Transverse colon (tissue), 4 donors: ENCODE measurements around the gene ATP9A.

Source experiments
- POLR2A ChIP-seq: fragments of 450-650 bp; IDR thresholded peaks from one replicate; pipeline ENCODE4 v1.6.1; 2016; ENCODE audit warnings: antibody characterized with exemption, mild to moderate bottlenecking, moderate library complexity
- POLR2AphosphoS5 ChIP-seq, 3 donors: sonication (generic); formaldehyde crosslinking; IDR thresholded peaks; one replicate each; pipeline ENCODE4 v1.6.1; 2016; ENCODE audit warnings: antibody characterized with exemption in 3 of 3
- TF ChIP-seq, protein P1 (sequence below), 5 experiments: fragments of 200-600 bp in 3 of 5; fragments of 450-650 bp in 2 of 5; sonication (generic) in 3 of 5; IDR thresholded peaks; 1 replicate in 2 of 5; 2 replicates in 3 of 5; pipeline ENCODE4 v1.5.1; 2016 to 2017; ENCODE audit warnings: antibody characterized with exemption in 5 of 5, inconsistent platforms in 3 of 5, mild to moderate bottlenecking in 2 of 5, moderate library complexity in 1 of 5

DNA sequence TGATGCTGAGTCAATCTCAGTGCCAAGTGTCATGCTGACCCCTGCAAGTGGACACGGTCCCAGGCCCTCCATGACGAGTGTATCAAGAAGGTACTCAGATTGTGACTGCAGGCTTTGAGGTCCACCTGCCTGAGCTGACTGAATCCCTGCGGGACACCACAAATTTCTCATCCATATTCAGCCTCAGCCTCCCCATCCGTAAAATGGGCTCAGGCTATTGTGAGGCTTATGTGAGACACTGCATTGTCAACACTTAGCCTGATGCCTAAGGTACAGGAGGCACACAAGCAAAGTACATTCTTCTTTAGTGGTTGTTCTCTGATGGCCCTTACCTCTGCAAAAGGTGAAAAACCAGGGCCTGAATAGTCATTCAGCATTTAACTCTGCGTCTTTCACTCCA lies 155.3 kb downstream of the ATP9A start:
- TF ChIP-seq POLR2A = no peak
- TF ChIP-seq POLR2AphosphoS5 (IDR thresholded peaks at IDR 0.05) = no peak
- TF ChIP-seq, protein P1, sequence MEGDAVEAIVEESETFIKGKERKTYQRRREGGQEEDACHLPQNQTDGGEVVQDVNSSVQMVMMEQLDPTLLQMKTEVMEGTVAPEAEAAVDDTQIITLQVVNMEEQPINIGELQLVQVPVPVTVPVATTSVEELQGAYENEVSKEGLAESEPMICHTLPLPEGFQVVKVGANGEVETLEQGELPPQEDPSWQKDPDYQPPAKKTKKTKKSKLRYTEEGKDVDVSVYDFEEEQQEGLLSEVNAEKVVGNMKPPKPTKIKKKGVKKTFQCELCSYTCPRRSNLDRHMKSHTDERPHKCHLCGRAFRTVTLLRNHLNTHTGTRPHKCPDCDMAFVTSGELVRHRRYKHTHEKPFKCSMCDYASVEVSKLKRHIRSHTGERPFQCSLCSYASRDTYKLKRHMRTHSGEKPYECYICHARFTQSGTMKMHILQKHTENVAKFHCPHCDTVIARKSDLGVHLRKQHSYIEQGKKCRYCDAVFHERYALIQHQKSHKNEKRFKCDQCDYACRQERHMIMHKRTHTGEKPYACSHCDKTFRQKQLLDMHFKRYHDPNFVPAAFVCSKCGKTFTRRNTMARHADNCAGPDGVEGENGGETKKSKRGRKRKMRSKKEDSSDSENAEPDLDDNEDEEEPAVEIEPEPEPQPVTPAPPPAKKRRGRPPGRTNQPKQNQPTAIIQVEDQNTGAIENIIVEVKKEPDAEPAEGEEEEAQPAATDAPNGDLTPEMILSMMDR (IDR thresholded peaks at IDR 0.05) = no peak
